ENCODE measurements around the gene TOM1. TPM values are rescaled to one million over a fixed set of nuclear protein-coding genes. Genes with fewer than 3 reads are reported as not detected.
A peak's percentile ranks its signal among the peaks of the same experiment; 100 is the strongest.

Gene TOM1
- total and polyA plus RNA-seq, 4 donors: 17.9 to 53.0 (median 50.5) TPM

DNA sequence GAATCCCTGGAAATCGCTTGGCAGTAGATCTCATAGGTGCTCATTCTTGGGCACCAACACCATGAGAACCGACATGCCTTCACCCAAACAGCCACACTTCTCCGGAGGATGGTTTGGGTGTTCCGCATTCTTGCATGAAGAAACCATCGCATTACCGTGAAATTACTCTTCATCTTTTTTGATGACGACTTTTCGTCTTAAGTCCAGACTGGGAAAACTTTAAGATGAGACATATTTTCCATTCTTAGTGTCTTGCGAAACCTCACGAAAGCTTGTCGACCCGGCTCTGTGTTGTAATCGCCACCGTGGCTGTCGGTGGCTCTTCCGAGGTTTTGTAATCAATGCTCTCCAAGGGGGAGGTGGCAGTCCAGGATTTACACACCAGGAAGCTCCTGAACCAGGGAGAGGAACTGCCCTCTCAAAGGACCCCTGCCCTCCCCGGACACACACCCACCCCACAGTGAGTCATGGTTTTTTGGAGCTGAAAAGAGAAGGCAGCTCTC lies 1.7 kb downstream of the TOM1 start:
- Histone ChIP-seq H3K4me3 (ENCODE audit: low read depth in 1 of 3, low read length in 3 of 3) (peak overlapping the region in 2 of 3 donors; percentile 56 to 81), H3K9me3 (ENCODE audit: control insufficient read depth in 4 of 4, low read length in 3 of 4) (no peaks in the 10 kb centered on the region), H3K27ac (ENCODE audit: low read depth in 1 of 2, low read length in 2 of 2) (peak overlapping the region; percentile 98 to 99), H3K27me3 (ENCODE audit: control insufficient read depth in 4 of 4, insufficient read depth in 4 of 4, low read length in 3 of 4) (no peaks in the 10 kb centered on the region), H3K4me1 (ENCODE audit: control insufficient read depth in 4 of 4, insufficient read depth in 4 of 4, low read length in 3 of 4) (peaks cover 0 to 32% (median 19%) of the 10 kb centered on the region in 4 donors), H3K9ac (ENCODE audit: low read depth in 1 of 2, low read length in 2 of 2) (peak overlapping the region; percentile 2 to 64), H3K36me3 (ENCODE audit: control insufficient read depth in 4 of 4, insufficient read depth in 3 of 4, low read depth in 1 of 4, low read length in 3 of 4) (no peaks in the 10 kb centered on the region)
- TF ChIP-seq ZBTB33 (IDR thresholded peaks at IDR 0.05) (peak; percentile 83), HNF4A (conservative IDR thresholded peaks at IDR 0.05) (peak; percentile 68 to 90), ATF3 (IDR thresholded peaks at IDR 0.05) (peak; percentile 98), FOXA2 (IDR thresholded peaks at IDR 0.05) (peak; percentile 31), SP1 (IDR thresholded peaks at IDR 0.05) (peak; percentile 77), FOXA1 (IDR thresholded peaks at IDR 0.05) (peak; percentile 23), JUND (IDR thresholded peaks at IDR 0.05) (peak; percentile 99), RAD21 (IDR thresholded peaks at IDR 0.05) (peak in 1 of 2 donors; percentile 35), EGR1 (IDR thresholded peaks at IDR 0.05; ENCODE audit: low read depth in 2 of 2) (peak; percentile 66 to 95), TAF1 (conservative IDR thresholded peaks at IDR 0.05) (no peak), NR2F2 (IDR thresholded peaks at IDR 0.05) (no peak), HNF4G (IDR thresholded peaks at IDR 0.05) (peak; percentile 10), RXRA (IDR thresholded peaks at IDR 0.05) (peak; percentile 70 to 93), GABPA (IDR thresholded peaks at IDR 0.05 in 1 of 2, conservative IDR thresholded peaks at IDR 0.05 in 1 of 2) (peak in 1 of 2 donors; percentile 58), YY1 (IDR thresholded peaks at IDR 0.05) (peak; percentile 54), MAX (IDR thresholded peaks at IDR 0.05) (peak; percentile 92)
- TF ChIP-seq, protein P1, sequence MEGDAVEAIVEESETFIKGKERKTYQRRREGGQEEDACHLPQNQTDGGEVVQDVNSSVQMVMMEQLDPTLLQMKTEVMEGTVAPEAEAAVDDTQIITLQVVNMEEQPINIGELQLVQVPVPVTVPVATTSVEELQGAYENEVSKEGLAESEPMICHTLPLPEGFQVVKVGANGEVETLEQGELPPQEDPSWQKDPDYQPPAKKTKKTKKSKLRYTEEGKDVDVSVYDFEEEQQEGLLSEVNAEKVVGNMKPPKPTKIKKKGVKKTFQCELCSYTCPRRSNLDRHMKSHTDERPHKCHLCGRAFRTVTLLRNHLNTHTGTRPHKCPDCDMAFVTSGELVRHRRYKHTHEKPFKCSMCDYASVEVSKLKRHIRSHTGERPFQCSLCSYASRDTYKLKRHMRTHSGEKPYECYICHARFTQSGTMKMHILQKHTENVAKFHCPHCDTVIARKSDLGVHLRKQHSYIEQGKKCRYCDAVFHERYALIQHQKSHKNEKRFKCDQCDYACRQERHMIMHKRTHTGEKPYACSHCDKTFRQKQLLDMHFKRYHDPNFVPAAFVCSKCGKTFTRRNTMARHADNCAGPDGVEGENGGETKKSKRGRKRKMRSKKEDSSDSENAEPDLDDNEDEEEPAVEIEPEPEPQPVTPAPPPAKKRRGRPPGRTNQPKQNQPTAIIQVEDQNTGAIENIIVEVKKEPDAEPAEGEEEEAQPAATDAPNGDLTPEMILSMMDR (IDR thresholded peaks at IDR 0.05; ENCODE audit: low read depth, low read length, missing input control): no peak
- TF ChIP-seq, protein P2, sequence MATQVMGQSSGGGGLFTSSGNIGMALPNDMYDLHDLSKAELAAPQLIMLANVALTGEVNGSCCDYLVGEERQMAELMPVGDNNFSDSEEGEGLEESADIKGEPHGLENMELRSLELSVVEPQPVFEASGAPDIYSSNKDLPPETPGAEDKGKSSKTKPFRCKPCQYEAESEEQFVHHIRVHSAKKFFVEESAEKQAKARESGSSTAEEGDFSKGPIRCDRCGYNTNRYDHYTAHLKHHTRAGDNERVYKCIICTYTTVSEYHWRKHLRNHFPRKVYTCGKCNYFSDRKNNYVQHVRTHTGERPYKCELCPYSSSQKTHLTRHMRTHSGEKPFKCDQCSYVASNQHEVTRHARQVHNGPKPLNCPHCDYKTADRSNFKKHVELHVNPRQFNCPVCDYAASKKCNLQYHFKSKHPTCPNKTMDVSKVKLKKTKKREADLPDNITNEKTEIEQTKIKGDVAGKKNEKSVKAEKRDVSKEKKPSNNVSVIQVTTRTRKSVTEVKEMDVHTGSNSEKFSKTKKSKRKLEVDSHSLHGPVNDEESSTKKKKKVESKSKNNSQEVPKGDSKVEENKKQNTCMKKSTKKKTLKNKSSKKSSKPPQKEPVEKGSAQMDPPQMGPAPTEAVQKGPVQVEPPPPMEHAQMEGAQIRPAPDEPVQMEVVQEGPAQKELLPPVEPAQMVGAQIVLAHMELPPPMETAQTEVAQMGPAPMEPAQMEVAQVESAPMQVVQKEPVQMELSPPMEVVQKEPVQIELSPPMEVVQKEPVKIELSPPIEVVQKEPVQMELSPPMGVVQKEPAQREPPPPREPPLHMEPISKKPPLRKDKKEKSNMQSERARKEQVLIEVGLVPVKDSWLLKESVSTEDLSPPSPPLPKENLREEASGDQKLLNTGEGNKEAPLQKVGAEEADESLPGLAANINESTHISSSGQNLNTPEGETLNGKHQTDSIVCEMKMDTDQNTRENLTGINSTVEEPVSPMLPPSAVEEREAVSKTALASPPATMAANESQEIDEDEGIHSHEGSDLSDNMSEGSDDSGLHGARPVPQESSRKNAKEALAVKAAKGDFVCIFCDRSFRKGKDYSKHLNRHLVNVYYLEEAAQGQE (IDR thresholded peaks at IDR 0.05): peak; percentile 49
- 27% methylated on average over 17 of the region's 17 CpGs for WGBS
- DNase-seq (ENCODE audit: low spot score): peak; percentile 62

Data from liver (tissue), 9 donors.